ENCODE data around the gene INTS14.

Gene INTS14

GRCh38 chr15:65535192-65535591 is 75.7 kb downstream of the INTS14 start:
- Histone ChIP-seq H3K4me3 (replicated peaks; ENCODE audit: insufficient read depth, low read length) (no peak overlapping the region), H3K27ac (replicated peaks) (no peak overlapping the region), H3K27me3 (ENCODE audit: insufficient read depth, poor library complexity, severe bottlenecking) (no peaks in the 10 kb centered on the region)
- TF ChIP-seq SPI1 (IDR thresholded peaks at IDR 0.05; ENCODE audit: borderline replicate concordance, low read depth) (no peak), REST (IDR thresholded peaks at IDR 0.05; ENCODE audit: insufficient replicate concordance, low read depth) (no peak), POLR2AphosphoS5 (IDR thresholded peaks at IDR 0.05; ENCODE audit: low read depth) (no peak), CTCF (IDR thresholded peaks at IDR 0.05; ENCODE audit: insufficient read depth, low read length) (no peak), GABPA (IDR thresholded peaks at IDR 0.05; ENCODE audit: low read depth) (no peak)
- no peak for DNase-seq (ENCODE audit: low read depth in 1 of 2, low spot score in 1 of 2)

GRCh38 chr15:65533057-65533756 is 77.7 kb downstream of the INTS14 start:
- no peak for DNase-seq (ENCODE audit: low read depth in 1 of 2, low spot score in 1 of 2)
- Histone ChIP-seq H3K27me3 (ENCODE audit: insufficient read depth, poor library complexity, severe bottlenecking) (no peaks in the 10 kb centered on the region), H3K27ac (replicated peaks) (no peak overlapping the region), H3K4me3 (replicated peaks; ENCODE audit: insufficient read depth, low read length) (no peak overlapping the region)
- TF ChIP-seq CTCF (IDR thresholded peaks at IDR 0.05; ENCODE audit: insufficient read depth, low read length): no peak
- TF ChIP-seq SPI1 (IDR thresholded peaks at IDR 0.05; ENCODE audit: borderline replicate concordance, low read depth): no peak
- no peak for TF ChIP-seq POLR2AphosphoS5 (IDR thresholded peaks at IDR 0.05; ENCODE audit: low read depth)

- TF ChIP-seq SPI1 (IDR thresholded peaks at IDR 0.05; ENCODE audit: borderline replicate concordance, low read depth): no peak
- no peak for TF ChIP-seq POLR2AphosphoS5 (IDR thresholded peaks at IDR 0.05; ENCODE audit: low read depth)
- no peak for TF ChIP-seq CTCF (IDR thresholded peaks at IDR 0.05; ENCODE audit: insufficient read depth, low read length)
- TF ChIP-seq GABPA (IDR thresholded peaks at IDR 0.05; ENCODE audit: low read depth): no peak
- TF ChIP-seq REST (IDR thresholded peaks at IDR 0.05; ENCODE audit: insufficient replicate concordance, low read depth): no peak
- H3K4me3 ChIP-seq (replicated peaks; ENCODE audit: insufficient read depth, low read length): no peak overlapping the region
Observed at GRCh38 chr15:65532738-65533051, 78.2 kb downstream of the INTS14 start.

More at GRCh38 chr15:65532738-65533051, 78.2 kb downstream of the INTS14 start:
- Histone ChIP-seq H3K27me3 (ENCODE audit: insufficient read depth, poor library complexity, severe bottlenecking) (no peaks in the 10 kb centered on the region), H3K27ac (replicated peaks) (no peak overlapping the region)
- no peak for DNase-seq (ENCODE audit: low read depth in 1 of 2, low spot score in 1 of 2)
